ENCODE measurements around the gene DSCAML1.

The DSCAML1 gene

DNA sequence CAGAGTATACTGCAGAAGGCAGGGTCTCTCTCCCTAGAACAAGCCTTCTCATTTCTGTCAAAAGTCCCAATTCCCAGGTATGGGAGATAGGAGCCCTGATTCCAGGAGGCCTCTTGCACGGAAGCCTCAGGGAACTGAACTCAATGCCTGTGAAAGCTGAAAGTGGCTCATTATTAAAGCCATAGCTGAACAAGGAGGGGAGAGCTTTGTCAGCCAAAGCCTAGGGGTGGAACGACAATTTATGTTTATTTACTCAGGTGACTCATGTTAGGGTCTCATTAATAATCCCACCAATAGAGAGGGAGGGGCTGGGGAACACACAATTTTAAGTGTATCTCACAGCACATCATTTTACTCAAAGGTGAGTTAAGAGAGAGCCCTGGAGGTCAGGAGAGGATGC, 44.9 kb downstream of the DSCAML1 start:
- DNase-seq = no peak

DNA sequence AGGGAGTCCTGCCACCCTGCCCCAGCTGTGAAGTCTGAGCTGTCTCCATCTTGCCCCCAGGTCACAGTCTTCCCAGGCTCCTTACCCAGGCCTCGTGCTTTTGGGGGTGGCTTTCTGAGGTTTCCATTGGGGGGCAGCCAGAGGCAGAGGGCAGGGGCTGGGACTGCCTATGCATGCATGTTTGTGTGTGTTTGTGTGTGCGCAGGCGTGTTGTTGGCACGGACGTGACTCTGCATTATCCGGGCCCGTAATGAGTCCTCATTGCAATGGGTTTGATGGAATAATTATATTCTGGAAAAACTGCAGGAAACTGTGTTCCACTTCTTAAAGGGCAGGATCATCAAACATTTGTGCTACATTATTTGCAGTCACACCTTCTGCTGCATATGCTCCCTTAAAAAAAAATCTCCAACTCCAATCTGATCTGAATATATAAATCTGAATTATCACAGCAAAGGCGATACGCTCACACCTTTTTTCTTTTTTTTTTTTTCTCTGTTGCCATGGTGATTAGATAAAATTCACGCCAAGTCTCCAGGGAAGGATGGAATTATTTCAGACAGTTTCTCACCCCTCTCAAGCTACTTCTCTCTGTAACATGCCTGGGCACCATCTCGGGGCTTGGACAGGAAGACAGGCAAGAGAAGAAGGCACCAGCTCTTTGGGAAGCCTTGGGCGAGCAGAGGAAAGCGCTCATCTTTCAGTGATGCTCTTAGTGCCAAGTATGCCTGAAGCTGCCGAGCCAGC, 45.9 kb downstream of the DSCAML1 start:
- no peak for DNase-seq

DNA sequence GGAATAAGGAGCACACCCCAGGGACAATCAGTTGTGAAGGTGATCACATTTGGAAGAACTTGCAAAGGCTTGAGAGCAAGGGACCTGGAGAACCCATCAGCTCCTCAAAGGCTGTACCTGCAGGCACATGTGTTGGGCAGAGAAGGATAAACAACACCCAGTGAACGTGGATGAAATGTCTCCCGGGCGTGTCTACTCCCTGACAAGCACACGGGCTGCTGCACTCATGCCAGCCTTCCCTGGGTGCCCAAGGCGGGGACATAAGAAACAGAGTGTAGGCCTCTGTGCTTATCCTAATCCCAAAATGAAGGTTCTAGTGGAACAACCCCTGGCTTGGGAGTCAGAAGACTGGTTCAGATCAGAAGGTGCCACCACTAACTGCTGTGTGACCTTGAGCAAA, 46.7 kb downstream of the DSCAML1 start:
- no peak for DNase-seq

DNA sequence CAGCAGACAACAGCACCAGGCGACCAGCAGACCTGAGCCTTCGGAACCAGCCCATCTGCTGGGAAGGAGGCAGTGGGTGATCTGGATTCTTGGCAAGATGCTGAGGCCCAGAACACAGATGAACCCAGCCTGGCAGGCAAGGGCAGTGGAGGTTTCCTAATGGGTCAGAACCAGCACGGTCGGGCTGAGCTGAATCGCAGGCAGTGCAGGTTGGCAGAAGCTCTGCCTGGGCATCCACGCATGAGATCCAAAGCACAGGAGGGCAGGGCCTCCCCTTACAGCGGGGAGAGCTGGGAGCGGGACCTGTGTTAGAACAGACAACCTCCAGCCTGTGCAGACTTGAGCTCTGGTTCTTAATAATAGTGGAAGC, 47.5 kb downstream of the DSCAML1 start:
- no peak for DNase-seq

DNA sequence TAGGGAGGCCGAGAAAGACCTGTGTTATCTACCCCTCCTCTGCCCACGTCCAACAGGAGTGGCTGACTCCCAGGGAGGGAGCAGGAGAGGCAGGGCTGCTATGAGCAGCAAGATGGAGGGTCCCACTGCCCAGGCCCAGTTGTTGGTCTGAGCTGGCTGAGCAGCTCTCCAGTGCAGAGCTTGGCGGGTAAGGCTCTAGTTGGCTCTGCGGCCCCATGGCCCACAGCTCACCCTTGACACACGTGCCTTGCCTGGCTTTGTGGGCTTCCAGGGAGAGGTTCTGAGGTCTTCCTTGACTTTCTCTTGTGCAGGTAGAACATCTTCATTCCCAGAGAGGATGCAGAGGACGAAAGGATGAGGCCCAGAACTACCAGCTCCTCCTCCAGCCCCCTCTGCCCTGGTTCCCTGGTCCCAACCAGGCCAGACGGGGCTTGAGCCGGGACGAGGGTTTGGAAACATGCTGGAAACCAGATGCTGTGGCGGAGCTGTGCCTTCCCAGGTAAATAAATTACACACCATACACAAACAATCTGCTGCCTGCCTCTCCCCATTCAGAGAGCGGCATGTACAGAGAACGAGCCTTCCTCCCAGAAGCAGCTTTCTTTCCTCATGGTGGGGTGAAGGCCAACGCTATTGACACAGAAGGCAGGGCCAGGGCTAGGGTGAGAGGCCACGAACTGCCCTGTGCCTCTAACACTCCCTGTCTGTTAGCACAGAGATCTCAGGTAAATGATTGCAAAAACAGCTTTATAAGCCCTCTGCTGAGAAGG, 48.1 kb downstream of the DSCAML1 start:
- DNase-seq = no peak

DNA sequence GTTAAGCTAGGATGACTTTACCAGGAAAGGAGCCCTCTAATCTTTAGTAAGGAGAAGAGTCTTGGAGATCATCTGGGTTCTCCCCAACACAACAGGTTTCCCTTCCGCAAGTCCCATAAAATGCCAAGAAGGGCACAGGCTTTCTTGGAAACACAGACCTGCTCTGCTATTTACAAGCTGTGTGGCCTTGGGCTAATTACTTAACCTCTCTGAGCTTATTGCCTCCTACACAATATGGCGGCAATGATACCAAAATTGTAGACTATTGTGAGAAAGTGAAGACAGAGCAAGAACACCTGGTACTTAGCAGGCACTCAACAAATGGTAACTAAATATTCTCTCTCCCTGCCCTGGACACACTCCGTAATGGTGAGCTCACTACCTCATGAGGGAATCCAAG, 49.1 kb downstream of the DSCAML1 start:
- DNase-seq = no peak

DNA sequence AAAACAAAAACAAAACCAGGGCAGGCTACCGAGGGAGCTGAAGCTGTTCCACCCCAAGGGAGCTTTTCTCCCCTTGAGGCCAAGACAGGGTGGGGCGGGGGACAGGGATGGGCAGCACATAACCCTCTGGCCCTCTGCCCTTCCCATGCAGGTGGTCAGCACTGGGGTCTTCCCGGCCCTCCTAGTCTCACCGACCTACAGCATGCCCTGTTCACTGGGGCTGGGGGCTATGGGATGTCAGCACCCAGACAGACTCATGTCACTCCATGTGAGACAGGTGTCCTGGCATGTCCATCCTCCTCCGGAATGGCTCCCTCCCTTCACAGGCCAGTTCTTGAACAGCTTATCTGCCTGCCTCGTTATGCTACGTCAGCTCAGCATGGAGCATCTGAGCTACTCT, 51.7 kb downstream of the DSCAML1 start:
- DNase-seq = no peak

DNA sequence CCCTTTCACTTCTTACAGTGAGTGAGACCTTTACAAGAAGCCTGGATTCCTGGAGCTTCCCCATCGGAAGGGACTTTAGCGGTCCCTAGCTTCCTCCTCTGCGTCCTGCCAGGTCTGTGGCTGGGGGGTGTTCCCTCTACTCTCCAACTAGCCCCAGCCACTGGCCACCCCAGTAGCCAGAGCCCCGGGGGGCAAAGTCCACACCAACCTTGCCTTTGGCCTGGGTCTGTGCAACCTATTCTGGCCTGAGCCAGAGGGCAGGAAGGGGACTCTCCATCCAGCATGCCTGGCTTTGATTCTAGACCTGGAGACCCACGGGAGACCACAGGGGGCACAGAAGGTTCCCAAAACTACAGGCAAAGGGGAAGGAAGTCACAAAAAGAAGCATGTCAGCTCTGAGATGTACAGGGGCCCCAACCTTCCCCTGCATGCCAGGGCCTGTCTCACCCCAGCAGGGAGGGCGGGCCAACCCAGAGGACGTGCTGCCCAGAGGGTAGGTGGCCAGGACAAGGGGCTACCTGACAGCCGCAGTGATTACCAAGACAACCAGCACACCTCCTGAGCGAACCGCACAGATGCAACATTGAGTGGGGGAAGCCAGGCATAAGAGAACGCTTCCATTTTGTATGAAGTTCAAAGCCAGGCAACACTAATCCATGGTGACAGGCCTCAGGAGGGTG, 52.4 kb downstream of the DSCAML1 start:
- DNase-seq = no peak

DNA sequence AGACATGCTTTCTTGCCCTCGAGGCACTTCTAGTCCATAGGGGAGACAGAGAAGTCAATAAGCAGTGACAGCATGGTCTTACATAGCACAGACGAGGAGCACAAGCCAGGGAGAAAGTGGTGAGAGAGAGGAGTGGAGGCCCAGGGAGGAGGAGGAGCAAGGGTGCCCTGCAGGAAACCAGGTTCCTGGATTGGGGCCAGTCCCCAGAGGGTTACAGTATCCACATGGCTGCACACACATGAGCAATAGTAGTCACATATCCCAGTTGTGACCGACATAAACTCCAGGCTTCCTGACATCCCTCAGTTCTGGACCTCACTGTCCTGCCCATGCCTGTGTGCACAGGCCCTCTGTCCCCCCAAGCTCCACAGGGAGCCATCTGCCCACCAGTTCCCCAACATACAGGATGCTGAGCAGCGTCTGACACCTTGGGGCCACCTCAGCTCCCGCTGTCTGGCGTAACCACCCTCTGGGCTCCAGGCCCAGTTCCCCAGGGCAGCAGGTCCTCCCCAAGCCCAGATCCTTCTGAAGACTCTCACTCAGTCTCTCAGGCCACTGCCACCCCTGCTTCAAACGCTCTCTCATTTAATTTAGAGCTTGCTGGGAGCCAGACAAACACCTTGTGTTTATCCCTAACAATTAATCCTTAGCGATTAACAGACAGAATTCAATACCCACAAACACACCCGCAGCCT, 53.7 kb downstream of the DSCAML1 start:
- DNase-seq = no peak

DNA sequence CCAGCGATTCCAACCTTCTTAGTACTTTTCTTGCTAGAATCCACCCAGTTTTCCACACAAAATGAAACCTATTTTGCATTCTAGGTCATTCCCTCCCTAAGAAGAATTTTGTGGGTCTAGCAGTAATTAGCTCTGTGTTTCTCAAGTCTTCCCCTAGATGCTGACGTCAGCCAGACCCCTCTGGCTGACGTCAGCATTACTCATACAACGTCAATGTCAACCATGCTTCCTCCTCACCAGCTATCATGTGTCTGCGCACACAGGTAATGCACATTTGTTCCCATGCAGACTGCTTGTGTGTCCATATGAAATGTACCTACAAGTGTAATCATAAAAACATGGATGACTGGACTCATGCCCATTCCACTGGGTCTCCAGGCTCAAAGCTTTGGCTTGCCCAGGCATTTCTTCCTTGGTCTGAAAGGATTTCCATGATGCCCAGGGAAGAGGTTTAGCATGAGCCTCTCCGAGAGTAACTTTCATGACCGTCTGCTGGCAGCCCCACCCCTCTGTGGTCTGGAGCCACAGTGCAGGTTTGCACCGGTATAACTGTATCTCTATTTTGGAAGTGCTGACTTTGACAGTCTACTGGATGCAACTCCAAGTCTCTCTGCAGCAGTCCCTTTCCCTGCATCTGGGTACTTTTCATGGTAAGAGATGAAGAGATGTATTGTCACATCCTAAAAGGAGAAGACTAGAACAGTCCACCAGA, 58.6 kb downstream of the DSCAML1 start:
- no peak for DNase-seq

DNA sequence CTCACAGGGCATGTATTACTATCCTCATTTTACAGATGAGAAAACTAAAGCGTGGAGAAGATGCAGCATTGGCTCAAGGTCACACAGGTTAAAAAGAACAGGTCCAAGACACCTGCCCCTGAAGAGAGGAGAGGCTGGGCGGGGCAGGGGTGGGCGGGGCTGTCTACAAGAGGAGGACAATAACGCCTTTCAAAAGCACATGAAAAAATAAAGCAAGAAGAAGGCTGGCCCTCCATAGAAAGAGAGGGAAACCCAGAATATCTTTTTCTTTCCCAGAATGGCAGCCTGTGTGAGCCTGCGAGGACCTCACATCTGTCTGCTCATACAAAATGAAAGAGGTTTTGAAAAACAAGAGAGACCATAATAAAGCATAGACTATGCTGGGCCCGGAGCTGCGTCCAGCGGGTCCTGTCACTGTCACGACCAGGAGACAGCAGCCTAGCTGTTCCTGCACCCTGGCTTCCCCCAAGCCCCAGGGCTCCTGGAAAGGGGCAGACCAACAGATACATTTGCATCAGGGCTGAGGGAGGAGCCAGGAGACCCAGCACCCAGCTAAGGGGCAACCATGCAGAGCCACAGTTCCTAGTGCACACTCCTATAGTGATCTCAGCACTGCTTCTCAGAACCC, 61.6 kb downstream of the DSCAML1 start:
- DNase-seq = no peak

DNA sequence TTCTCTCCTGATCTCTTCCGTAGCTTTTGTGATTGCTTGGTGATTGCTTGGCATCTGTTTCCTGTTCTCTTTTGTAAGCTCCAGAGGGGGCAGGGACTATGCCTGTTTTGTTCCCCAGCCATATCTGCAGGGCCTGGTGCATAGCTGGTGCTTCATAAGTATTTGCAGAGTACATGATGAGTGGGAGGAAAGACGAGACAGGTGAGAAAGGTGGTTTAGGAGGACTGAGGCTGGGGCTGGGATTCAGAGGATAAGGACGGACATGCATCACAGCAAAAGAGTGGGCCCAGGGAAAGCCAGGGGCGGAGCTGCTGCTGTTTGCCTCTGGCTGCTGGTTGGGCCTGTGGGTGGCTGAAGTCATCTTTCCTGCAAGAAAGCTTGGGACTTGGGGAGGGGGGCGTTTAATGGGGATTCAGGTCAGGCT, 62.4 kb downstream of the DSCAML1 start:
- DNase-seq = no peak

DNA sequence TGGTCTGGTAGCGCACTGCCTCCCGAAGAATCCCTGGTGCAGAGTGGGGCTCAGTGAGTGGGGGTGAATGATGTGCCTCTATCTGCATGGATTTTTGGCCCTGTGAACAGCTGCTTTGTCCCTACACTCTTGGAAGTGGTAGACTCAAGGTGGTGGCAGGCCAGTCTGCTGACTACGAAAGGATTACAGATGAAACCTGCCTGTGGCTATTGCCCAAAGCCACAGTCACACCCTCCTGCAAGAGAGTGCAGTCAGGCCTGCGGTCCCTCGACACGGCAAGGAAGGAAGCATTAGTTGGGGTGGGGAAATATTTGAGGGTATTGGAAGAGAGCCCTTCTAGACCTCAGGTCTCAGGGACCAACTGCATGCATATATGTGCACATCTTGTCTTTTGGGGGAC, 63.7 kb downstream of the DSCAML1 start:
- DNase-seq = no peak

DNA sequence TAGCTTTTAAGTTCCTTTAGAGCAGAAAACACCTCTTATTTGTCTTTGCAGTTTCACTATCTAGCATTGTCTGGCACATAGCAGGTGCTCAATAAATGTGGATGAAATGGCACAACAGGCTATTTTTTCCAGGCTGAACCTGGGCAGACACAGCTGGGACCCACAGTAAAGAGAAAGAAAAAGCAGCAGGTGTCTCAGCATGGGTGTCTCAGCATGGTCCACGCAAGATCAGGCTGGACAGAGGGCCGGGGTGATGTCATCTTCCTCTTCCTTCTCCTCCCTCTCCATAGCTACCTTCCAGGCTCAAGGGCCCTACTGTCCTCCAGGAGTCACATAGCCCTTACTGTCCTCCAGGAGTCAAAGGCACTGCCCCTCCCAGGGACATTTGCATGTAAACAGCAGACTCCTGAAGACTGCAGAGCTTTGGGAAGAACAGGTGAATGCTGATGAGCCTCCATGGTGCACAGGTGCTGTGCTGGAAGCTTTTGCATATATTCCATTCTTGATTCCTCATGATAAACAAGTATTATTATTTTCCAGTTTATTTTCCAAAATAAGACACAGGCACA, 65.2 kb downstream of the DSCAML1 start:
- no peak for DNase-seq

DNA sequence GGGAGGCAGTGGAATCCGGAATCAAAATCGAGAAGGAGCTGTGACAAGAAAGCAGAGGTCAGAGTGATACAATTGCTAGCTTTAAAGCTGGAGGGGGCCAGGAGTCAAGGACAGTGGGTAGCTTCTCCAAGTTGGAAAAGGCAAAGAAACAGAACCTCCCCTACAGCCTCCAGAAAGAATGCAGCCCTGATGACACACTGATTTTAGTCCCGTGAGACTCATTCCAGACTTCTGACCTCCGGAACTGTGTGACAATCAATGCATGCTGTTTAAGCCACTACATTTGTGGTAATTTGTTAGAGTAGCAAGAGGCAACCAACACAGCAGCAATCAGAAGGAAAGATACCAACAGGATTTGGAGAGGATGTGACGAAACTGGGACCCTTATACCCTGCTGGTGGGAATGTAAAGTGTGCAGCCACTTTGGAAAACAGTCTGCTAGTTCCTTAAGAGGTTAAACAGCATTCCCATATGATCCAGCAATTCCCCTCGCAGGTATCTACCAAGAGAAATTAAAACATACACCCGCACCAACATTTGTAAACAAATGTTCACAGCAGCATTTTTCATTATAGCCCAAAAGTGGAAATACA, 66.7 kb downstream of the DSCAML1 start:
- no peak for DNase-seq

DNA sequence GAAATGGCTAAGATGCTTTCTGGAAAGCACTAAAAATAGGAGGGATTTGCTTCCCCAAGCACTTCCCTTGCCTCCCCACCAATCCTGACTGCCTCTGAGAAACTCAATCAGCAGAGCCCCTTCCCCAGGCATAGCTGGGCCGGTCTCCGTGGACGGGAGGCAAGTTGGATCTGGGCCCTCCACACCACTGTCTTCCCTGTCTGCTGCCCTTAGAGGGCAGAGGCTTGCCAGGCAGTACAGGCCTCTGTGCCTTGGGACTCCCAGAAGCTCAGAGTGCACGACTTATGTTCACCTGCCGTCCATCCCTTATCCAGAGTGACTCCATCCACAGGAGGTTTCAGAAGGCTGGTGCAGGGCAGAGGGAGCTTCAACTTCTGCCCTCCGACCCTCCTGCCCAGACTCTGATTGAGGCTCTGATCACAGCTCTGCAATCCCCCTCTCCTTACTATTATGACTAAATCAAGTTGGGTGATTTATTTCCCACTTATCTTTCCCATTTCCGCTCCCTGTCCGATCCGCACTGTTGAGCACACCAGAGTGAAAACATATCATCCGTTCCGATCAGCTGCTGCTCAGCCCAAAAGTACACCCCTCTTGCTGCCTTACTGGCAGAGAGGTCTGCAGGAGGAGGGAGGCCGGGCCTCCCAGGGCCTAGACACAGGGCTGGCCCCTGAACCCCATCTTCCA, 71.8 kb downstream of the DSCAML1 start:
- no peak for DNase-seq

DNA sequence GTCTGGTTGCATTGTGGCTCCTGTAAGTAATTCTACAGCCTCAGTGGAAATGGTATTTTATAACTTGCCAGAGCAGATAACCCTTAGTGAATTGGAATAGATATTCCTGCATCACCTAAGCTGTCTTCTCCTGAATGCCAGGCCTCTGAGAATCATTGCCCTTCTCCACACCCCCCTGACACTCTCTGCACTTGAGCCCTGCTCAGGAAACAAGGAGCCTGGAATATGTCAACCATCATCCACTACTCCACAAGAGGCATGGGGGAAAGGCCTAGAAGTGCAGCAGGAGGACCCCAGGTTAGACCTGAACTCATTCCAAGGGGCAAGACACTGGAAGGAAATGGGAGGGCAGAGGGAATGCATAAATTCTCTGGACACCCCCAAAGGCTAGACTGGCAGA, 72.4 kb downstream of the DSCAML1 start:
- no peak for DNase-seq

DNA sequence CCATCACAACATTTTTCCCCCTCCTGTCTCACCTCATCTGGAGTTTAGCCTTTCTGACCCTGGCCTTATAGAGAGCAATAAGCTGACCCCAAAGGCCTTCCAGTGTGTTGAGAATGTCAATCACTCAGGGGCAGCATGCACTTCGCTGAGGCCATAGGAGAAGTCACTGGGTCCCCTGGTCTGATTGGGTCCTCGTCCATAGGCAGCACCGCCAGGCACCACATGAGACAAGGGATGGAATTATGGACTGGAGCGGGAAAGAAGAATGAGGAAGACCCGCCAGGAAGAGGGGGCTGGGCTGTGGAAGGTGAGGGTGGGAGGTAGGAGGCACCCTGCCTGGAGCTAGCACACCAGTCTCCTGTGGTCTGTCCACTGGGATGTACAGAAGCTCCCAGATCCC, 72.9 kb downstream of the DSCAML1 start:
- DNase-seq = no peak

DNA sequence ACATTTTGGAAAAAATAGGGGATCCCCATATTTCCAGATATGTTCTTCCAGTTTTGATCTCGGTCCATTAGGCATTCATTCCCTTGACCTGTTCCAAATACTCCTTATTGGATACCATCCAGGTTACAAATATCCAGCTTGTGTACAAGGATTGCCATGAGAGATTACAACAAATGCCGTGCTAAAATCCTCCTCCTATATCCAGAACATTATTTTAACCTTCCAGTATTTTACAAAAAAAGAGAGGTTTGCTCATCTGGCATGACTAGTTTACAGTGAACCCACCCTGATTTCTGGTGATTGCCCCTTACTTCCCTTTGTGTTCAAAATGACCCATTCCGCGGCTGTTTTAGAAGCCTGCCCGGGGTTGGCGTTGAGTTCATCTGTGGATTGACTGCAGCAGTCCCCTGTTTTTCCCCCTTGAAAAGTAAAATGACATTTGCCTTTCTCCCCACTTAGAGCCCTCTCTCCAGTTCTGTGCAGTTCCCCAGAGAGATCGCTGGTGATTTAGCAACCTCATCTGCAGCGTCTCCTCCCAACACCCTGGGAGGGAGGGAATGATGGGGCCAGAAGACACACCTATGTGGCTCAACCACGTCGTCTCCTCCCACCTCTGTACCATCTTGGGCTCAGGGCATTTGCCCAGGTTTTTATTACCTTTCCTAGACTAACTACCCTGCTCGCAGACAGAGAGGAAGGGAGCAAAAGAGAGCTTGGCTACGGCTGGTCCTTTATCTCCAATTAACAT, 73.6 kb downstream of the DSCAML1 start:
- DNase-seq = no peak

DNA sequence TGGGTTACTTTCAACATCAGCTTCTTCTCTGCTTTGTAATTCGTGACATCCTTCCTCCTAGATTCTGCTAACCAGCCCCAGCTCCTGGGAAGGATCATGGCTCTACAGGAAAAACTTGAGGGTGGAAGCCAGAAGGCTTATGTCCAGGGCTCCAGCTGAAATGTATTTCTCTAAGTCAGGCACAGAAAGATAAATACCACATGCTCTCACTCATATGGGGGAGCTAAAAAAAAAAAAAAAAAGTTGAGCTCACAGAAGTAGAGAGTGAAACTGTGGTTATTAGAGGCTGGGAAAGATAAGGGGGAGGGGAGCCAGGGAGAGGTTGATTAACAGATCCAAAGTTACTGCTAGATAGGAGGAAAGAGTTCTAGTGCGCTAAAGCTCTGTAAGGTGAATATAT, 74.9 kb downstream of the DSCAML1 start:
- no peak for DNase-seq

Measured in NCI-H226 (cell line).